ENCODE data around the gene ENOX1. TPM values are rescaled to one million over a fixed set of nuclear protein-coding genes. Genes with fewer than 3 reads are reported as not detected.

Gene ENOX1
- total RNA-seq, 1 donor from 2014 or later: 0.60 TPM

- no peaks in the 10 kb centered on the region for H3K9me3 ChIP-seq (replicated peaks)
- H3K4me1 ChIP-seq: peaks cover 11% of the 10 kb centered on the region
- intact Hi-C loops (cut with micrococcal nuclease): no loop called here
- no peak for TF ChIP-seq CTCF (IDR thresholded peaks at IDR 0.05; ENCODE audit: borderline replicate concordance)
- no peak for DNase-seq
- no peak overlapping the region for H3K4me3 ChIP-seq
- H3K36me3 ChIP-seq: no peaks in the 10 kb centered on the region
- peak overlapping the region; percentile 52 for H3K27ac ChIP-seq (replicated peaks)
- no peaks in the 10 kb centered on the region for H3K27me3 ChIP-seq (ENCODE audit: low read depth)
Observed at GRCh38 chr13:43727856-43728255, 58.9 kb downstream of the ENOX1 start.

GRCh38 chr13:43725460-43725859 is 61.3 kb downstream of the ENOX1 start:
- H3K4me1 ChIP-seq: peaks cover 5% of the 10 kb centered on the region
- TF ChIP-seq CTCF (IDR thresholded peaks at IDR 0.05; ENCODE audit: borderline replicate concordance): no peak
- DNase-seq: no peak
- no peaks in the 10 kb centered on the region for H3K27me3 ChIP-seq (ENCODE audit: low read depth)
- H3K36me3 ChIP-seq: no peaks in the 10 kb centered on the region
- no peaks in the 10 kb centered on the region for H3K9me3 ChIP-seq (replicated peaks)
- H3K27ac ChIP-seq (replicated peaks): no peak overlapping the region
- H3K4me3 ChIP-seq: no peak overlapping the region
- intact Hi-C loops (cut with micrococcal nuclease): no loop called here

GRCh38 chr13:43720780-43721397 is 65.9 kb downstream of the ENOX1 start:
- intact Hi-C loops (cut with micrococcal nuclease): no loop called here
- Histone ChIP-seq H3K4me3 (no peak overlapping the region), H3K9me3 (replicated peaks) (peaks cover 6% of the 10 kb centered on the region), H3K27me3 (ENCODE audit: low read depth) (no peaks in the 10 kb centered on the region), H3K27ac (replicated peaks) (no peak overlapping the region), H3K36me3 (no peaks in the 10 kb centered on the region), H3K4me1 (no peaks in the 10 kb centered on the region)
- no peak for TF ChIP-seq CTCF (IDR thresholded peaks at IDR 0.05; ENCODE audit: borderline replicate concordance)
- no peak for DNase-seq

- Histone ChIP-seq H3K27me3 (ENCODE audit: low read depth) (no peaks in the 10 kb centered on the region), H3K36me3 (no peaks in the 10 kb centered on the region), H3K4me3 (no peak overlapping the region), H3K4me1 (peaks cover 37% of the 10 kb centered on the region), H3K9me3 (replicated peaks) (no peaks in the 10 kb centered on the region), H3K27ac (replicated peaks) (peak overlapping the region; percentile 60)
- DNase-seq: no peak
- intact Hi-C loops (cut with micrococcal nuclease): no loop called here
- TF ChIP-seq CTCF (IDR thresholded peaks at IDR 0.05; ENCODE audit: borderline replicate concordance): no peak
Observed at GRCh38 chr13:43698758-43699157, 88.0 kb downstream of the ENOX1 start.

GRCh38 chr13:43698009-43698408 is 88.8 kb downstream of the ENOX1 start:
- Histone ChIP-seq H3K4me3 (no peak overlapping the region), H3K27ac (replicated peaks) (no peak overlapping the region), H3K9me3 (replicated peaks) (no peaks in the 10 kb centered on the region), H3K36me3 (no peaks in the 10 kb centered on the region), H3K4me1 (peaks cover 30% of the 10 kb centered on the region), H3K27me3 (ENCODE audit: low read depth) (no peaks in the 10 kb centered on the region)
- no peak for DNase-seq
- TF ChIP-seq CTCF (IDR thresholded peaks at IDR 0.05; ENCODE audit: borderline replicate concordance): no peak
- intact Hi-C loops (cut with micrococcal nuclease): no loop called here
